ENCODE measurements around the gene DCAF6.

GRCh38 chr1:167916766-167917511 is 19.5 kb upstream of the DCAF6 start:
- no peak for TF ChIP-seq GATA2 (IDR thresholded peaks at IDR 0.05; ENCODE audit: low read depth, low read length)
- TF ChIP-seq GATA3 (IDR thresholded peaks at IDR 0.05; ENCODE audit: low read depth, low read length), result no peak
